Testis (tissue), 3 donors: ENCODE measurements around the gene ZNF143. TPM values are rescaled to one million over a fixed set of nuclear protein-coding genes. Genes with fewer than 3 reads are reported as not detected.

Experiments used
- DNase-seq: peaks from one replicate; pipeline ENCODE4 v3.0.0-alpha.2; 2019
- H3K27ac ChIP-seq, 2 donors: fragments of 200-600 bp; sonication (generic); one replicate each; pipeline ENCODE4 v1.5.1; 2019
- H3K27me3 ChIP-seq: fragments of 200-600 bp; sonication (generic); one replicate; pipeline ENCODE4 v1.5.1; 2019
- H3K36me3 ChIP-seq: fragments of 200-600 bp; sonication (generic); one replicate; pipeline ENCODE4 v1.5.1; 2017; ENCODE audit warnings: low read depth; ENCODE audit errors: missing control alignments
- H3K4me1 ChIP-seq: fragments of 200-600 bp; sonication (generic); one replicate; pipeline ENCODE4 v1.5.1; 2019
- H3K4me3 ChIP-seq, 2 donors: fragments of 200-600 bp; sonication (generic); one replicate each; pipeline ENCODE4 v1.5.1; 2017 to 2019
- H3K9me3 ChIP-seq: fragments of 200-600 bp; sonication (generic); one replicate; pipeline ENCODE4 v1.5.1; 2017
- POLR2A ChIP-seq: fragments of 450-650 bp; IDR thresholded peaks from one replicate; pipeline ENCODE4 v1.6.1; 2017; ENCODE audit warnings: antibody characterized with exemption, mild to moderate bottlenecking, moderate library complexity
- WGBS, 2 donors: methylation state at CpG; one replicate each; pipeline ENCODE4 v1.1.5; 2018; 5-methylcytosine and 5-hydroxymethylcytosine counted together
- intact Hi-C: fragments of 100-400 bp; cut with DNase I; formaldehyde crosslinking; loops from one replicate; pipeline ENCODE4 v1.15.1; 2023; ENCODE audit warnings: low total_unique reads
- polyA plus RNA-seq: library from polyadenylated mRNA; stranded (reverse); fragments of 350-450 nt; fragmentation: Illumina TruSeq; extraction: RNeasy Lipid Tissue Mini Kit (QIAGEN cat#74804); gene quantifications from one replicate; pipeline ENCODE4 v1.2.3, GENCODE V29; 2014; ENCODE audit warnings: low read depth, low replicate concordance; ENCODE audit not compliant: insufficient read depth
- total RNA-seq, 2 donors: library from RNA; depleted of rRNA; stranded (reverse); fragments of >200 nt; gene quantifications; one replicate each; pipeline ENCODE4 v1.2.3, GENCODE V29; 2016
- TF ChIP-seq, protein P1 (sequence below), 3 experiments: fragments of 450-650 bp in 2 of 3; fragments of 200-600 bp in 1 of 3; sonication (generic) in 1 of 3; IDR thresholded peaks; one replicate each; pipeline ENCODE4 v1.5.1; 2016 to 2019; ENCODE audit warnings: antibody characterized with exemption in 3 of 3, mild to moderate bottlenecking in 2 of 3, moderate library complexity in 1 of 3

ZNF143 gene
- total and polyA plus RNA-seq, 3 donors from 2014 or later = 37.2 to 49.9 (median 43.6) TPM

DNA sequence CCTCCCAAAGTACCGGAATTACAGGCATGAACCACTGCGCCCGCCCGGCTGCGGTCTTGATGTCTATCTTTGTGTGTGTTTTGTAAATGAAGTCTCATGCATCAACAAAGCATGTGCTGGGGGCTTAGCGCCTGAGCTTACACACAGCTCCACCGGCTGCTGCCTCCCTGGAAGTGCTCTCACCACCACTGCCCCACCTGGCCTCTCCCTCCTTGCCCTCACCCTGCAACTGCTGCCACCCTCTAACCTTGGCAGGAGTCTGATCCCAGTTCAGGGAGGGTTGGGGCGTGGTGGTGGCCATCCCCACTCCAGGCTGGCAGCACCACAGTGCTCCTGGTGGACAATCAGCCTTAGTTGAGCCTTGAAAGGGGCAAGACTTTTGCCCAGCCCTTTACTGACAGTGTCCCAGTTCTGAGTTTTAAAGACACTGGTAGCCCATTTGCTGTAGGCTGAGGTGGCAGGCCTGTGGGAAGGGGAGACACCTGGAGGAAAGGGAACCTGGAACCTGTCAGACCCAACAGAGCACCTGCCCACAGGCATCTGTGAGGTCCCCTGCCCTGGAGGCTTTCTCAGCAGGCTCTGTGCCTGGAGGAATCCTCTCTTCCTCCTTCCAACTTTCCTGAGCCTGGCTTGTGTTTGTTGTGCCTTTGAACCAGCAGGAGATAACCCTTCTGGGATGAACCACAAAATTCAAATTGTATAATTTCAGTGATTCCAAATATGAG is 70.3 kb downstream of the ZNF143 start:
- no peak for TF ChIP-seq POLR2A
- TF ChIP-seq, protein P1, sequence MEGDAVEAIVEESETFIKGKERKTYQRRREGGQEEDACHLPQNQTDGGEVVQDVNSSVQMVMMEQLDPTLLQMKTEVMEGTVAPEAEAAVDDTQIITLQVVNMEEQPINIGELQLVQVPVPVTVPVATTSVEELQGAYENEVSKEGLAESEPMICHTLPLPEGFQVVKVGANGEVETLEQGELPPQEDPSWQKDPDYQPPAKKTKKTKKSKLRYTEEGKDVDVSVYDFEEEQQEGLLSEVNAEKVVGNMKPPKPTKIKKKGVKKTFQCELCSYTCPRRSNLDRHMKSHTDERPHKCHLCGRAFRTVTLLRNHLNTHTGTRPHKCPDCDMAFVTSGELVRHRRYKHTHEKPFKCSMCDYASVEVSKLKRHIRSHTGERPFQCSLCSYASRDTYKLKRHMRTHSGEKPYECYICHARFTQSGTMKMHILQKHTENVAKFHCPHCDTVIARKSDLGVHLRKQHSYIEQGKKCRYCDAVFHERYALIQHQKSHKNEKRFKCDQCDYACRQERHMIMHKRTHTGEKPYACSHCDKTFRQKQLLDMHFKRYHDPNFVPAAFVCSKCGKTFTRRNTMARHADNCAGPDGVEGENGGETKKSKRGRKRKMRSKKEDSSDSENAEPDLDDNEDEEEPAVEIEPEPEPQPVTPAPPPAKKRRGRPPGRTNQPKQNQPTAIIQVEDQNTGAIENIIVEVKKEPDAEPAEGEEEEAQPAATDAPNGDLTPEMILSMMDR (IDR thresholded peaks at IDR 0.05) = no peak
- H3K27ac ChIP-seq = no peak overlapping the region
- no peak for DNase-seq
- H3K27me3 ChIP-seq = no peaks in the 10 kb centered on the region
- H3K36me3 ChIP-seq = no peaks in the 10 kb centered on the region
- no peaks in the 10 kb centered on the region for H3K9me3 ChIP-seq
- 94 to 96% methylated on average over 8 of the region's 8 CpGs for WGBS, 2 donors
- intact Hi-C loops = no loop called here
- H3K4me1 ChIP-seq = peaks cover 32% of the 10 kb centered on the region
- H3K4me3 ChIP-seq = no peak overlapping the region

DNA sequence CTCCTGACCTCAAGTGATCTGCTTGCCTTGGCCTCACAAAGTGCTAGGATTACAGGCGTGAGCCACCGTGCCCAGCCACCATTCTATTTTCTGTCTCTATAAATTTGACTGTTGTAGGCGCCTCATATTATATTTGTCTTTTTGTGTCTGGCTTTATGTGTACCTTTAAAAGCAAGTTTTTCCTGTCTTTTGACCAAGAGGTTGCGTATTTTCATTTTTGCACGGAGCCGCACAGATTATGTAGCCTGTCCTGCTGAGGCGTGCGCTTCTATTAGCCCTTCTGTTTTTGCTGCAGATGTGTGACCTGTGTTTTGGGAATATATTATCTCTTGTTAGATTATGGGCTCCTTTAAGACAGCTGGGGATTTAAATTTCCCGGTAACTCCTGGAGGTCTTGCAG is 72.2 kb downstream of the ZNF143 start:
- H3K27me3 ChIP-seq = no peaks in the 10 kb centered on the region
- intact Hi-C loops = no loop called here
- no peak for TF ChIP-seq POLR2A
- TF ChIP-seq, protein P1 (IDR thresholded peaks at IDR 0.05) = no peak
- no peak overlapping the region for H3K27ac ChIP-seq
- H3K4me1 ChIP-seq = peaks cover 21% of the 10 kb centered on the region
- no peak for DNase-seq
- no peaks in the 10 kb centered on the region for H3K9me3 ChIP-seq
- 73 to 74% methylated on average over 9 of the region's 9 CpGs for WGBS, 2 donors
- H3K36me3 ChIP-seq = no peaks in the 10 kb centered on the region
- H3K4me3 ChIP-seq = no peak overlapping the region

DNA sequence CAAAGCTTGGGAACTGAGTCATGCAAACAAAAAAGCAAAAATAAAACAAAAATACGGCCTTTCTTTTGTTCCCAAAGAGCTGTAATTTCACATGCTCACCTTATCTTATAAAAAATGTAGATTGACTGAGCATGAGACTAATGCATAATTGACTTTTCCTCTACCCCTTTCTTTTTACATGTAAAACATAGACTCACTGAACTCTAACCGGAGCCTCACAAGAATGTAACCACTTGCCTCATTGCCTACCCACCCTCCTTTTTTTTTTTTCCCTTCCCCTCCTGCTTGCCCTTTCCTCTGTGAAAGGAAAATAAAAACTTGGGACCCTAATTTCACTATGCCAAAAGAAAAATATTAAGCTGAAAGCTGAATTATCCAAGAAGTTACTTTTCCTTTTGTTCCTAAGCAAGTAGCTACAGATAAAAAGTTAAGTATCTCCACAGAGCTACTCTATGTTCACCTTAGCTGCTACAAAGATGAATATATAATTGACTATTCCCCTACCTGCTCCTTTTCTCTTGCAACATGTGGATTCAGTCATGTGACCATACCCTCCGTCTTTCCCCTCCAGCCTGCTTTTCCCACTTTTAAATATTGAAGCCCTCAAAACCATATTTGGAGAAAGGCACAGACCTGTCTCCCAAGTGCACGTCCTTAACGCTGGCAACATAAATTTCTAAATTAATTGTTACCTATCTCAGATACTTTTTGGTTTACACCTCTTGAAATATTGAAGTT is 73.1 kb downstream of the ZNF143 start:
- TF ChIP-seq, protein P1 (IDR thresholded peaks at IDR 0.05) = no peak
- TF ChIP-seq POLR2A = no peak
- H3K4me3 ChIP-seq = no peak overlapping the region
- H3K27ac ChIP-seq = no peak overlapping the region

DNA sequence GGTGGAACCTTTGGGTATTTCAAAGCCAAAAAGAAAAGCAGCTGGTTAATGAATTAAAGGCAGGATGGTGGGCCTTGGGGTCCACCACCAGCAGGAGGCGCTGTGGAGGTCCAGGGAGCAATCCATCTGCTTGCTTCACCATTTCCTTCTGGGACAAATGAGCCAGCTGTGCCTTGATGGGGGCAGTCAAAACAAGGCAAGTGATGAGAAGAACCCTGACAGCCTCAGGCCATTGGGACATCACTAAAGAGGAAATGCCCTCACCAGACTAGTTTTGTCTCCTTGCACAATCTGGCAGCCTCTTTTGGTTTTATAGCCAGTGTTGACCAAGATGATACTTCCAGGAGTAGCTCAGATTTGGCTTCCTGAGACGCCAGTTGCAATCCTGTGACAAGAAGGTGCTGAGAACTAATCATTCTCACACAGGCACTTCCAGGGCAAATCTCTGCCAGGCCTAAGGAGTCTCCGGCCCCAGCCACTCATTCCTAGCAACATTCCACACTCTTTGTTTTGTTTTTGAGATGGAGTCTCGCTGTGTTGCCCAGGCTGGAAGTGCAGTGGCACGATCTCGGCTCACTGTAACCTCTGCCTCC is 74.5 kb downstream of the ZNF143 start:
- 76 to 83% methylated on average over 6 of the region's 6 CpGs for WGBS, 2 donors
- Histone ChIP-seq H3K27ac (no peak overlapping the region), H3K36me3 (no peaks in the 10 kb centered on the region), H3K9me3 (no peaks in the 10 kb centered on the region), H3K27me3 (no peaks in the 10 kb centered on the region), H3K4me1 (peaks cover 2% of the 10 kb centered on the region), H3K4me3 (no peak overlapping the region)
- intact Hi-C loops = no loop called here
- peak; percentile 76 for DNase-seq
- TF ChIP-seq POLR2A = no peak
- TF ChIP-seq, protein P1 (IDR thresholded peaks at IDR 0.05) = peak; percentile 31 to 70 (median 45)

More for the DNA sequence above, 73.1 kb downstream of the ZNF143 start:
- Histone ChIP-seq H3K9me3 (no peaks in the 10 kb centered on the region), H3K4me1 (peaks cover 16% of the 10 kb centered on the region), H3K27me3 (no peaks in the 10 kb centered on the region), H3K36me3 (no peaks in the 10 kb centered on the region)
- intact Hi-C loops = no loop called here
- DNase-seq = no peak
- 52 to 59% methylated on average over 5 of the region's 5 CpGs for WGBS, 2 donors
